GM18505 (cell line): Measurements from ENCODE around the gene DYRK2.

Experiments
- ATAC-seq: cut with Tn5 transposase; IDR thresholded peaks from one replicate; pipeline ENCODE4 v1.9.1; 2021; ENCODE audit not compliant: unreplicated experiment
- POLR2A ChIP-seq: IDR thresholded peaks from 4 replicates; pipeline ENCODE4 v1.6.1; 2011; ENCODE audit warnings: borderline replicate concordance; ENCODE audit not compliant: insufficient read depth, insufficient read length; ENCODE audit errors: extremely low read depth

DYRK2 gene

GRCh38 chr12:67694306-67694900 lies 45.9 kb downstream of the DYRK2 start:
- TF ChIP-seq POLR2A = no peak
- ATAC-seq = no peak

DNA sequence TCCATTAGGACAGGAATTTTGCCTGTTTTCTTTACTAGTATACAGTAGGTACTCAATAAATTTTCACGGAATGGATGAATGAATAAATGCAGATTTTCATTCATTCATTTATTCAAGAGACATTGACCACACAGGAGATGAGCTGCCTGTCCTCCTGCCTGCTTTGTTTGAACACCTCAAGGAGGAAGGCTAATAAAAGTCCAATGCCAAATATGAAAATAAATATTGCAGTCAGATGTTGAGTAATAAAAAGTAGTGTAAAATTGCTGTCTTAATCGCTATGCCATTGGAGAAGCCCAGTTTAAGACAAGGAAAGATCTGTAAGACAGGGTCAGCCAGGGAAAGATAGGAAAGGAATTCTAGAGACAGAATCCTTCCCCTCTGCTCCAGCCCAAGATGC lies 47.4 kb downstream of the DYRK2 start:
- TF ChIP-seq POLR2A = no peak
- ATAC-seq = no peak

GRCh38 chr12:67697443-67697842 lies 48.9 kb downstream of the DYRK2 start:
- no peak for ATAC-seq
- no peak for TF ChIP-seq POLR2A

- TF ChIP-seq POLR2A = no peak
- no peak for ATAC-seq
These were observed 49.4 kb downstream of the DYRK2 start for GRCh38 chr12:67697967-67698366.

DNA sequence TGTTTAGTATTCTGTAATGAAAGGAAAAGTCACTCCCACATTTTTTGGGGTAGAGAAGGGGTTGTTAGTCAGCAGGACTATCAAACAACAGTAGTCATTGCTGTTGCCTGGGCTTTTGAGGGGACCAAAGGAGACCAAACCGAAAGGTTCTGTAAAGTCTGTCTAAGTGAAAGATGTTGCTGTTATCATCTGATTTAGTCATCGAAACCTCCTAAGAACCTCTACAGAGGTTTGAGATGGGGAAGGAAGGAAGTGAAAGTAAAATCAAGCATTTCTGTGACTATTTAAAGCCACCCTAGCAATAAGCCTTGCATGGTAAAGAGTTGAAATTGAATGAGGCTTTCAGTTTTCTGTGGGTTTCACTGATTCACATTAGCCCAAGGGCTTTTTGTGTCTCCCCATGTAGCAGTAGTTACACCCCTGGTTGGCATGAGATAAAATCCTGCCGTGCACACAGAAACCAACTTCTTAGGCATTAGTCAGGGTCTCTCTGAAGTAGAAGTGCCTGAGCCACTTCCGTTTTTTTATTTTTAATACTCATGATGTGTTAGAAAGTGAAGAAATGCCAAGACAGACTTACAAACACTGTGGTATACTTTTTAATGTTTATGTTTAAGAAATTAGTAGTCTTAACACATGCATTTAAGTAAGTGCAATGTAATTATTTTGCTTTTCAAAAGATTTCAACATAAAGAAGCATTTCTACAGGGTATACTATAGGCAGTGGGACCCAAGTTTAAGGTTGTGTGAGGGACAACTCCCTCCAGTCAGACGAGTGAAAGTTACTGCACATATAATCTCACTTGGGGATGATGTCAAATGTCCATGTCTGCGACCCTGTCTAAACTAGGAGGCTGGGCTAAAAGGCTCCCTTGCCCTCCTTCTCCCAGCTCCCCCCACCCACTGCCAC lies 50.4 kb downstream of the DYRK2 start:
- TF ChIP-seq POLR2A = no peak
- ATAC-seq = peak; percentile 91

- TF ChIP-seq POLR2A = no peak
- no peak for ATAC-seq
These were observed 52.6 kb downstream of the DYRK2 start for GRCh38 chr12:67701121-67701520.

DNA sequence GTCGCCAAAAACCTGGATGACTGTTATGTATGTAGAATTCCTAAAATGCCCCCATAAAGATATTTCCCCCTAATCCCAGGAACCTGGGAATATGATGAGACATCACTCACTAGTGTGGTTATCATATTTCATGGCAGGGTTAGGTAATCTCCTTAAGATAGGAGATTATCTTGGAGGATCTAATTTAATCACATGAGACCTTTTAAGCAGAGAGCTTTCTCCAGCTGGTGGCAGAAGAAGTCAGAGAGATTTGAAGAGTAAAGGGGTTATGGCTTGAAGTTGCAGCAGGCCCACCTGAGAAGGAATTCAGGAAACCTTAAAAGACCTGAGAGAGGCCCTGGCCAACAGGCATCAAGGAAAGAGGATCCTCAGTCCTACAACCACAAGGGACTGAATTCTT lies 53.6 kb downstream of the DYRK2 start:
- no peak for ATAC-seq
- no peak for TF ChIP-seq POLR2A

DNA sequence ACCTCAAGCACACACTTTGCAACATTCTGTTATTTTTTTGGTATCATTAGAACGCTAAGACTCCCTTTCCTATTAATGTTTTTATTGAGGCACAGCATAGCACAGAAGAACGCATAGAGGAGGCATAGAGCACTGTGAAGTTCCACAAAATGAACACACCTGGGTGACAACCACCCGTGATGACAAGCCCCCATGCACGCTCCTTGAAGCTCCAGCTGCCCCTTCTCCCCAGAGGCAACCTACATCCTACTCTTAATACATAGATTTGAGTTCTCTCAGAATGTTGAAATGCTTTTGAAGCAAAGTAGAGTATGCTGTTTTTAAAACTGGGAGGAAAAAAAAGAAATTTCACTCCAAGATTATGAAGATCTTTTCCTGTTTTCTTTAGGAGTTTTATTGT lies 55.5 kb downstream of the DYRK2 start:
- no peak for TF ChIP-seq POLR2A
- ATAC-seq = no peak

DNA sequence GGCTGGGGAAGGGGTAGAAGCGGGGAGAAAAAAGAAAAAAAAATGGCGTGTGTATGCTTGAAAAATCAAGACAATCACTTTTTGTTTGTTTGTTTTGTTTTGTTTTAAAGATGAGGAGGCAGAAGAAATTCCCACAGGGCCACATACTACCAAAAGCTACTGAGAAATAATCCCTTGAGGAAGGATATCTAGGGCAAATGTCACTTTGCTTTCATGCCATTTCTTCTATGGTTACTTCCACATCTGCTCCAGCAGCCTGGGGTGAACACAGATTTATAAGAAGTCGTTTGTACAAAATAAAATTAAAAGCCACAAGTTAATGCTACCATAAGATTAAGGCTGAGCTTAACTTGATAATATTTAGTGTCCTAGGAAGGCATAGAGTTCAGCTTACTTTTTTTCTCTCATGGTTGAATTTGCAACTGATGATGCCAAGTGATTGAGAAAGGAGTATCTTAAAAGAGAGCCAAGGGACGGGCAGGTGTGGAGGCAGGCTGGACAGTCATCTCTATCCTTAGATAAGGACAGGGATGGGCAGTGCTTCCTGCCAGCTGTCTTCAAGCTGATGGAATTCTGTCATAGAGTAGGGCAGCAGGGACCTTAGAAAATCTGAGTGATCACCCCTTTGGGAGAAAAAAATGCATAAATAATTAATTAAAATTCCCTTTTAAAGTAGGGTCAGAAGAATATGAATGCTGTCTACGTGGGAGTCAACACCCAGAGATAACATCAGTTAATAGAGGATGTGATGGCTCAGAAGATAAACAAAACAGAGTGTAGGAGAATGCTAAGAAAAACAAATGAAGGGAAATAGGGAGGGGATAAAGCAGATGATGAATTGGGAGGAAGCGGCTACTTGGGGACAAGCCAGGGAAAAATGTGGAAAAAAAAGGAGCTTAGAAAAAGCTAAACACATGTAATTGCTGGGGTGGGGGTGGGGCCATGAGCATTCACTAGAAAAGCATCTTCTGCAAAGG lies 57.1 kb downstream of the DYRK2 start:
- no peak for ATAC-seq
- no peak for TF ChIP-seq POLR2A

GRCh38 chr12:67709367-67709954 lies 60.9 kb downstream of the DYRK2 start:
- no peak for ATAC-seq
- no peak for TF ChIP-seq POLR2A

DNA sequence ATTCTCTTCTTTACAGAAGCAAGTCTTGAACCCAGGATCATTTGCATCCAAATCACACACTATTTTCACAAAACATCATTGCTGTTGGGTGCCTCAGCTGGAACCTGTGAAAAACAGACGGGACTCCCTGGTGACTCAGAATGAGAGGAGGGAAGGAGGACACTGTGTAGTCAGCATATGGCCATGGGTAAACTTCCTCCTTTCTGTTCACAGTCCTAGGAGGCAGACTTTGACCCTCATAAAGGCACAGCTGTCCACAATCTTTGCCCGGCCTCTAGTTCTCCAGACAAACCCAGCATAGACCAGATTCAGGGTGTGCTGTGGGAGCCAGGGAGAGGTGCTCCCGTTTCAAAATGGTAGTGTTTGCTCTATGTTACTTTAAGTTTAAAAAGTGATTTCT lies 62.0 kb downstream of the DYRK2 start:
- peak; percentile 96 for ATAC-seq
- TF ChIP-seq POLR2A = no peak

DNA sequence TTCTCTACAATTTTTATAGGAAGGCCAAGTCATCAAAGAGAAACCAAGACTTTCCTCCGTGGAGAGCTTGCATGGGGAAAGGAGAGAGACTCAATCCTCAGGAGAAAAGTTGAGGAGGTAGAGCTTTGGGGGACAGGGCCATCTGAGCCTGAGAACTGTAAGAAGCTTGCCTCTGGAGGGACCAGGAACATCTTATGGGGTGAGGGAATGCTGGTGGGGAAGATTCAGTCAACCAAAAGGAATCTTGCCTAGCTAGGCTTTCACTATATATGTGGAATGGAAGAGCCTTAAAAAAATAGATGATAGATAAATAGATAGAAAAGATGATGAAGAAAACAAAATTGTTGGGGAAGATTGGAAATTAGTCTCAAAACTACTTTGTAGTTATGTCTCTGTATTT lies 63.5 kb downstream of the DYRK2 start:
- no peak for TF ChIP-seq POLR2A
- ATAC-seq = no peak

DNA sequence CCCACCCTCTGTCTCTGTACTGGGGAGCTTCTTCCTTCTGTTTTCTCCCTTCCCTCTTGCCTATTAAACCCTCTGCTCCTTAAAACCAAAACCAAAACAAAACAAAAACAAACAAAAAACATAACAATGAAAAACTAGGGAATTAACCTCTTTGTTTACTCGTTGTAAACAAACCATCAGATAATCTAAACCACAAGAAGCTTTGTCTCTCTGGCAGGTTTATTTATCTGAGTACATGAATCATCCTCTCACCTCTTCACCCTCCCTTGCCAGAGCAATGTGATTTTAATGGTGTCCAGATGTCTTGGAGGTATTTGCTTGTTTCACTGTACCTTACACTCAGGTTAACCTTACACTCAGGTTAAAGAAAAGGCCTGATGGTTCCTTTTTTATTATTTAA lies 66.1 kb downstream of the DYRK2 start:
- no peak for ATAC-seq
- TF ChIP-seq POLR2A = no peak
